Panc1 (cell line): ENCODE measurements around the gene TBX19. TPM values are rescaled to one million over a fixed set of nuclear protein-coding genes. Genes with fewer than 3 reads are reported as not detected.

Experiments
- ATAC-seq: fragments of 200-7000 bp; cut with Tn5 transposase; 2 replicates; pipeline ENCODE4 v1.9.1; 2020; ENCODE audit warnings: mild to moderate bottlenecking, moderate library complexity
- BruUV-seq: library from RNA; stranded (reverse); fragments of 400-500 nt; replicated peaks from 2 replicates; lab custom pipeline; 2021; lab: Mats Ljungman, UMichigan
- CTCF ChIA-PET: fragments of 300-600 bp; sonication (Branson Sonifier 250); formaldehyde crosslinking; loops from one replicate; lab custom pipeline; 2022; ENCODE audit warnings: antibody characterized with exemption; lab: Charles Lee
- POLR2A ChIA-PET: fragments of 300-600 bp; sonication (Branson Sonifier 250); formaldehyde crosslinking; loops from one replicate; lab custom pipeline; 2022; ENCODE audit warnings: antibody characterized with exemption; lab: Charles Lee
- DNase-seq: peaks from one replicate; pipeline ENCODE4 v3.0.0-alpha.2; 2010; ENCODE audit warnings: low read depth, low spot score
- H3K27ac ChIP-seq: 2 replicates; pipeline ENCODE4 v1.5.1; 2011; ENCODE audit warnings: mild to moderate bottlenecking, low read length, inconsistent platforms
- H3K27me3 ChIP-seq: fragments of 200-500 bp; sonication (Bioruptor generic); 2 replicates; pipeline ENCODE4 v1.6.0; 2014; ENCODE audit warnings: low read length, inconsistent platforms; ENCODE audit not compliant: control insufficient read depth, insufficient read depth
- H3K36me3 ChIP-seq: fragments of 200-500 bp; sonication (Bioruptor generic); 2 replicates; pipeline ENCODE4 v1.5.1; 2014; ENCODE audit warnings: inconsistent platforms, mild to moderate bottlenecking, low read length, moderate library complexity; ENCODE audit not compliant: control insufficient read depth, insufficient read depth
- H3K4me1 ChIP-seq: 2 replicates; pipeline ENCODE4 v1.5.1; 2011; ENCODE audit warnings: inconsistent platforms, mild to moderate bottlenecking, low read length, moderate library complexity; ENCODE audit not compliant: control insufficient read depth, insufficient read depth
- H3K4me3 ChIP-seq, 2 experiments: 2 replicates each; pipeline ENCODE4 v1.5.1; 2011 to 2012; ENCODE audit warnings: low read depth in 2 of 2, low read length in 2 of 2, mild to moderate bottlenecking in 2 of 2, inconsistent platforms in 1 of 2, moderate library complexity in 1 of 2
- H3K9me3 ChIP-seq: fragments of 200-500 bp; sonication (Bioruptor generic); 2 replicates; pipeline ENCODE4 v1.5.1; 2014; ENCODE audit warnings: low read depth, mild to moderate bottlenecking, inconsistent platforms, low read length, moderate library complexity; ENCODE audit not compliant: control insufficient read depth, insufficient read depth
- POLR2AphosphoS5 ChIP-seq: IDR thresholded peaks from 2 replicates; pipeline ENCODE4 v1.6.1; 2012; ENCODE audit warnings: mild to moderate bottlenecking, low read depth, low read length, moderate library complexity
- SIN3A ChIP-seq: IDR thresholded peaks from 2 replicates; pipeline ENCODE4 v1.6.1; 2012; ENCODE audit warnings: low read depth, mild to moderate bottlenecking, low read length, moderate library complexity, borderline replicate concordance; ENCODE audit not compliant: insufficient read depth
- TCF7L2 ChIP-seq: IDR thresholded peaks from 2 replicates; pipeline ENCODE4 v1.6.1; 2011; ENCODE audit warnings: mild to moderate bottlenecking, low read depth, low read length, inconsistent platforms
- in situ Hi-C: cut with HindIII; loops from 2 replicates; pipeline ENCODE4 v1.10.0; 2016; ENCODE audit warnings: low sequenced_read_pairs, low pct_unique_long_range_greater_than_20kb
- intact Hi-C: fragments of 100-400 bp; cut with micrococcal nuclease; formaldehyde crosslinking; loops from one replicate; pipeline ENCODE4 v1.10.0; 2022; ENCODE audit not compliant: unreplicated experiment
- total RNA-seq: library from RNA; stranded (reverse); gene quantifications from one replicate; pipeline ENCODE4 v1.2.1, GENCODE V29; 2021; ENCODE audit not compliant: unreplicated experiment
- TF ChIP-seq, protein P1 (sequence below): fragments of 450-650 bp; IDR thresholded peaks from 2 replicates; pipeline ENCODE4 v1.5.1; 2017; ENCODE audit warnings: mild to moderate bottlenecking
- TF ChIP-seq, protein P2 (sequence below), 2 experiments: IDR thresholded peaks; 2 replicates each; pipeline ENCODE4 v1.6.1; 2011 to 2012; ENCODE audit warnings: low read depth in 2 of 2, control low read depth in 1 of 2, low read length in 1 of 2, mild to moderate bottlenecking in 1 of 2, moderate library complexity in 1 of 2; ENCODE audit not compliant: insufficient read depth in 1 of 2

Gene TBX19
- total RNA-seq, 1 experiment from 2014 or later = 2.2 TPM

DNA sequence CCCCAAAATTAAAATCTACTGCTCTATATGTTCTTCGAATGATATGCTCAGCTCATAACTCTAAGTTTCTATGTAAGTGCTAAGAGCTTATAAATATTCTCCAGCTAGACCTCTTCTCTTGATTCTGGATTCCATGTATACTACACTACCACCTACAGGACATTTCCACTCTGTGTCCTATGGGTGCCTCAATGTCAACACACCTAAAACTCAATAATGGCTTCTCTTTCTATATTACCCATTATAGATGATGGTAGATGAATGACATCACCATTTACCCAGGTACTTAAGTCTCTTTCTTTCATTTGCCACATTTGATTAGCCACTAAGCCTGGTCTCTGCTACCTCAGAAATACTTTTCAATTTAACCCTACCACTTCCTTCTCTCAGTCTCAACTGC, 41.3 kb downstream of the TBX19 start:
- TF ChIP-seq TCF7L2 = no peak
- TF ChIP-seq, protein P1, sequence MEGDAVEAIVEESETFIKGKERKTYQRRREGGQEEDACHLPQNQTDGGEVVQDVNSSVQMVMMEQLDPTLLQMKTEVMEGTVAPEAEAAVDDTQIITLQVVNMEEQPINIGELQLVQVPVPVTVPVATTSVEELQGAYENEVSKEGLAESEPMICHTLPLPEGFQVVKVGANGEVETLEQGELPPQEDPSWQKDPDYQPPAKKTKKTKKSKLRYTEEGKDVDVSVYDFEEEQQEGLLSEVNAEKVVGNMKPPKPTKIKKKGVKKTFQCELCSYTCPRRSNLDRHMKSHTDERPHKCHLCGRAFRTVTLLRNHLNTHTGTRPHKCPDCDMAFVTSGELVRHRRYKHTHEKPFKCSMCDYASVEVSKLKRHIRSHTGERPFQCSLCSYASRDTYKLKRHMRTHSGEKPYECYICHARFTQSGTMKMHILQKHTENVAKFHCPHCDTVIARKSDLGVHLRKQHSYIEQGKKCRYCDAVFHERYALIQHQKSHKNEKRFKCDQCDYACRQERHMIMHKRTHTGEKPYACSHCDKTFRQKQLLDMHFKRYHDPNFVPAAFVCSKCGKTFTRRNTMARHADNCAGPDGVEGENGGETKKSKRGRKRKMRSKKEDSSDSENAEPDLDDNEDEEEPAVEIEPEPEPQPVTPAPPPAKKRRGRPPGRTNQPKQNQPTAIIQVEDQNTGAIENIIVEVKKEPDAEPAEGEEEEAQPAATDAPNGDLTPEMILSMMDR = peak; percentile 33; the same call in 1 of the 2 replicates
- in situ Hi-C loops = no loop called here
- POLR2A ChIA-PET = no interaction called here

DNA sequence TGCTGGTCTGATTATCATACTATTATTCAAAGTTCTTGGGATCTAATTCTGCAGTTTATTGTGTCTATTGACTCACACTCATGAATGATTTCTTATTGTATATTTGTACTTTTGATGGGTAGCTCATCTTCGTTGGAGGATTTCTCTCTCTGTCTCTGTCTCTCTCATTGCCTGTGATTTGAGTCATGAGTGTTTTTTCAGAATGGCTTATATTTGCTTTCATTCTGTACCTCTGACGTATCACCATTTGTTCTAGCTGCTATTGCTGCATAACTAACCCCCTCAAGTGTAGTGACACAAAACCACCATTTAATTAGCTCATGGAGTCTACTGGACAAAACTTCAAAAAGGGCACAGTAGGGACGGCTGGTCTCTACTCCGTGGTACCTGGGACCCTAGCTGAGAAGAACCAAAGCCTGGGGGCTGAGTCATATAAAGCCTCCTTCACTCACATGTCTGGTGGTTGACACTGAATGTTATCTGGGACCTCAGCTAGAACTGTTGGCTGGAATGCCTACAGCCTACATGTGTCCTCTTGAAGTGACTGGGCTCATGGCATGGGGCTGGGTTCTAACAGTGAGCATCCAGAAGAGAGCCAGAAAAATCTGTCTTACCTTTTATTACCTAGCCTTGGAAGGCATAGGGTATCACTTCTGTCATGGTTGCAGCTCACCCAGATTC, 44.2 kb downstream of the TBX19 start:
- ChIA-PET POLR2A (no interaction called here), CTCF (interaction anchor here (0.6 kb wide), 1 partner anchor 1187 kb away, joined by 3 read pairs; no protein-coding TSS in a partner anchor)
- Histone ChIP-seq H3K4me1 (no peaks in the 10 kb centered on the region), H3K4me3 (no peak overlapping the region), H3K27ac (no peak overlapping the region), H3K27me3 (no peaks in the 10 kb centered on the region), H3K9me3 (no peaks in the 10 kb centered on the region), H3K36me3 (no peaks in the 10 kb centered on the region)
- no peak for TF ChIP-seq TCF7L2
- no peak for TF ChIP-seq SIN3A
- TF ChIP-seq, protein P1 = no peak
- no peak for TF ChIP-seq POLR2AphosphoS5
- TF ChIP-seq, protein P2, sequence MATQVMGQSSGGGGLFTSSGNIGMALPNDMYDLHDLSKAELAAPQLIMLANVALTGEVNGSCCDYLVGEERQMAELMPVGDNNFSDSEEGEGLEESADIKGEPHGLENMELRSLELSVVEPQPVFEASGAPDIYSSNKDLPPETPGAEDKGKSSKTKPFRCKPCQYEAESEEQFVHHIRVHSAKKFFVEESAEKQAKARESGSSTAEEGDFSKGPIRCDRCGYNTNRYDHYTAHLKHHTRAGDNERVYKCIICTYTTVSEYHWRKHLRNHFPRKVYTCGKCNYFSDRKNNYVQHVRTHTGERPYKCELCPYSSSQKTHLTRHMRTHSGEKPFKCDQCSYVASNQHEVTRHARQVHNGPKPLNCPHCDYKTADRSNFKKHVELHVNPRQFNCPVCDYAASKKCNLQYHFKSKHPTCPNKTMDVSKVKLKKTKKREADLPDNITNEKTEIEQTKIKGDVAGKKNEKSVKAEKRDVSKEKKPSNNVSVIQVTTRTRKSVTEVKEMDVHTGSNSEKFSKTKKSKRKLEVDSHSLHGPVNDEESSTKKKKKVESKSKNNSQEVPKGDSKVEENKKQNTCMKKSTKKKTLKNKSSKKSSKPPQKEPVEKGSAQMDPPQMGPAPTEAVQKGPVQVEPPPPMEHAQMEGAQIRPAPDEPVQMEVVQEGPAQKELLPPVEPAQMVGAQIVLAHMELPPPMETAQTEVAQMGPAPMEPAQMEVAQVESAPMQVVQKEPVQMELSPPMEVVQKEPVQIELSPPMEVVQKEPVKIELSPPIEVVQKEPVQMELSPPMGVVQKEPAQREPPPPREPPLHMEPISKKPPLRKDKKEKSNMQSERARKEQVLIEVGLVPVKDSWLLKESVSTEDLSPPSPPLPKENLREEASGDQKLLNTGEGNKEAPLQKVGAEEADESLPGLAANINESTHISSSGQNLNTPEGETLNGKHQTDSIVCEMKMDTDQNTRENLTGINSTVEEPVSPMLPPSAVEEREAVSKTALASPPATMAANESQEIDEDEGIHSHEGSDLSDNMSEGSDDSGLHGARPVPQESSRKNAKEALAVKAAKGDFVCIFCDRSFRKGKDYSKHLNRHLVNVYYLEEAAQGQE (IDR thresholded peaks at IDR 0.05; ENCODE audit: insufficient read depth in 1 of 2, low read depth in 2 of 2, low read length in 1 of 2) = no peak
- intact Hi-C loops = no loop called here
- in situ Hi-C loops = no loop called here
- BruUV-seq = no TSS peak
- DNase-seq (no peak), ATAC-seq (no peak)

More for the DNA sequence above, 41.3 kb downstream of the TBX19 start:
- no peak overlapping the region for H3K4me3 ChIP-seq
- no peaks in the 10 kb centered on the region for H3K36me3 ChIP-seq
- no peak overlapping the region for H3K27ac ChIP-seq
- ATAC-seq (peak; percentile 75), DNase-seq (no peak)
- CTCF ChIA-PET = interaction anchor here (0.6 to 0.9 kb wide), 4 partner anchors 21 to 239 kb away, joined by 3 read pairs; no protein-coding TSS in a partner anchor
- H3K9me3 ChIP-seq = no peaks in the 10 kb centered on the region
- BruUV-seq = no TSS peak
- no peaks in the 10 kb centered on the region for H3K27me3 ChIP-seq
- intact Hi-C loops = no loop called here
- no peaks in the 10 kb centered on the region for H3K4me1 ChIP-seq
